Mesenchymal stem cell (in vitro differentiated cells and primary cell): ENCODE measurements around the gene BRICD5.

ENCODE experiments used
- DNase-seq: peaks from one replicate; pipeline ENCODE4 v3.0.0-alpha.2; 2013
- H2AFZ ChIP-seq: one replicate; pipeline ENCODE4 v1.6.1; 2013; ENCODE audit warnings: low read depth, mild to moderate bottlenecking, control low read depth, inconsistent platforms, low read length, moderate library complexity
- H2AK5ac ChIP-seq: 2 replicates; pipeline ENCODE4 v1.6.1; 2013; ENCODE audit warnings: low read length, moderate library complexity, mild to moderate bottlenecking, inconsistent platforms; ENCODE audit not compliant: severe bottlenecking
- H2BK120ac ChIP-seq: one replicate; pipeline ENCODE4 v1.6.1; 2013; ENCODE audit warnings: low read depth, mild to moderate bottlenecking, inconsistent platforms, low read length, moderate library complexity
- H2BK12ac ChIP-seq, 2 experiments: one replicate each; pipeline ENCODE4 v1.6.1; 2013; ENCODE audit warnings: inconsistent platforms in 2 of 2, low read length in 2 of 2, mild to moderate bottlenecking in 2 of 2, moderate library complexity in 2 of 2, control low read depth in 1 of 2
- H2BK15ac ChIP-seq: one replicate; pipeline ENCODE4 v1.6.1; 2013; ENCODE audit warnings: mild to moderate bottlenecking, low read depth, inconsistent platforms; ENCODE audit not compliant: poor library complexity, severe bottlenecking
- H2BK5ac ChIP-seq: 2 replicates; pipeline ENCODE4 v1.6.1; 2013; ENCODE audit warnings: low read depth, mild to moderate bottlenecking, low read length, control low read depth, inconsistent platforms; ENCODE audit not compliant: poor library complexity, severe bottlenecking
- H3K14ac ChIP-seq, 2 experiments: one replicate each; pipeline ENCODE4 v1.6.1; 2013; ENCODE audit warnings: inconsistent platforms in 2 of 2, low read length in 2 of 2, control low read depth in 1 of 2, mild to moderate bottlenecking in 1 of 2, moderate library complexity in 1 of 2
- H3K18ac ChIP-seq, 2 experiments: one replicate each; pipeline ENCODE4 v1.6.1; 2013; ENCODE audit warnings: inconsistent platforms in 2 of 2, low read length in 2 of 2, control low read depth in 1 of 2, low read depth in 1 of 2, mild to moderate bottlenecking in 1 of 2
- H3K23ac ChIP-seq, 2 experiments: one replicate each; pipeline ENCODE4 v1.6.1; 2013; ENCODE audit warnings: inconsistent platforms in 2 of 2, low read length in 2 of 2, mild to moderate bottlenecking in 2 of 2, moderate library complexity in 2 of 2, control low read depth in 1 of 2
- H3K27ac ChIP-seq: 2 replicates; pipeline ENCODE4 v1.5.1; 2013; ENCODE audit warnings: mild to moderate bottlenecking, moderate library complexity, low read length, control low read depth, inconsistent platforms; ENCODE audit not compliant: poor library complexity, severe bottlenecking
- H3K27me3 ChIP-seq, 2 experiments: 2 replicates each; pipeline versions ENCODE4 v1.6.1 to v1.7.0; 2013; ENCODE audit warnings: low read length in 2 of 2, mild to moderate bottlenecking in 2 of 2, moderate library complexity in 2 of 2, control low read depth in 1 of 2, inconsistent platforms in 1 of 2; ENCODE audit not compliant: control insufficient read depth in 1 of 2, insufficient read depth in 1 of 2
- H3K36me3 ChIP-seq, 2 experiments: 2 replicates each; pipeline versions ENCODE4 v1.6.1 to v1.7.0; 2013; ENCODE audit warnings: low read length in 2 of 2, control low read depth in 1 of 2, inconsistent platforms in 1 of 2, low read depth in 1 of 2, mild to moderate bottlenecking in 1 of 2; ENCODE audit not compliant: insufficient read depth in 2 of 2, control insufficient read depth in 1 of 2
- H3K4ac ChIP-seq, 2 experiments: one replicate each; pipeline ENCODE4 v1.6.1; 2013; ENCODE audit warnings: inconsistent platforms in 2 of 2, low read length in 2 of 2, mild to moderate bottlenecking in 2 of 2, moderate library complexity in 2 of 2, control low read depth in 1 of 2, low read depth in 1 of 2
- H3K4me1 ChIP-seq: 2 replicates; pipeline ENCODE4 v1.6.1; 2013; ENCODE audit warnings: low read depth, low read length, control low read depth; ENCODE audit not compliant: control insufficient read depth, insufficient read depth
- H3K4me2 ChIP-seq: 2 replicates; pipeline ENCODE4 v1.6.1; 2013; ENCODE audit warnings: low read length, mild to moderate bottlenecking, inconsistent platforms; ENCODE audit not compliant: poor library complexity, severe bottlenecking
- H3K4me3 ChIP-seq, 2 experiments: 2 replicates each; pipeline versions ENCODE4 v1.5.1 to v1.7.0; 2013; ENCODE audit warnings: low read length in 2 of 2, mild to moderate bottlenecking in 2 of 2, control low read depth in 1 of 2, low read depth in 1 of 2; ENCODE audit not compliant: insufficient read depth in 1 of 2
- H3K79me1 ChIP-seq: replicated peaks from 2 replicates; pipeline ENCODE4 v1.6.1; 2013; ENCODE audit warnings: mild to moderate bottlenecking, control low read depth, low read length, inconsistent platforms; ENCODE audit not compliant: poor library complexity, severe bottlenecking
- H3K9ac ChIP-seq: 2 replicates; pipeline ENCODE4 v1.7.0; 2013; ENCODE audit warnings: mild to moderate bottlenecking, low read length, moderate library complexity
- H3K9me3 ChIP-seq: 2 replicates; pipeline ENCODE4 v1.7.0; 2013; ENCODE audit warnings: mild to moderate bottlenecking, low read length; ENCODE audit not compliant: control insufficient read depth
- H4K8ac ChIP-seq: one replicate; pipeline ENCODE4 v1.6.1; 2013; ENCODE audit warnings: inconsistent platforms, mild to moderate bottlenecking, low read length, moderate library complexity
- H4K91ac ChIP-seq: one replicate; pipeline ENCODE4 v1.6.1; 2013; ENCODE audit warnings: mild to moderate bottlenecking, low read length, inconsistent platforms
- WGBS: methylation state at CpG from one replicate; pipeline ENCODE4 v1.1.7; 2013; ENCODE audit warnings: mixed read lengths; 5-methylcytosine and 5-hydroxymethylcytosine counted together

Gene BRICD5

GRCh38 chr16:2177561-2177960, 33.1 kb downstream of the BRICD5 start:
- H3K9me3 ChIP-seq = no peaks in the 10 kb centered on the region
- H3K4me1 ChIP-seq = no peaks in the 10 kb centered on the region
- peaks cover 15% of the 10 kb centered on the region for H3K79me1 ChIP-seq
- no peak overlapping the region for H2AK5ac ChIP-seq
- no peak overlapping the region for H4K8ac ChIP-seq
- no peak overlapping the region for H3K4me2 ChIP-seq
- no peak overlapping the region for H4K91ac ChIP-seq
- H3K18ac ChIP-seq = no peak overlapping the region
- H2AFZ ChIP-seq = no peak overlapping the region
- H3K36me3 ChIP-seq = peaks cover 48 to 91% of the 10 kb centered on the region in 2 experiments
- DNase-seq = no peak
- no peak overlapping the region for H2BK120ac ChIP-seq
- H3K4ac ChIP-seq = no peak overlapping the region
- H3K23ac ChIP-seq = no peak overlapping the region
- H3K14ac ChIP-seq = no peak overlapping the region
- H3K9ac ChIP-seq = no peak overlapping the region
- H2BK12ac ChIP-seq = no peak overlapping the region
- WGBS = 96% methylated on average over 18 of the region's 20 CpGs
- H3K27me3 ChIP-seq = no peaks in the 10 kb centered on the region
- H2BK5ac ChIP-seq = no peak overlapping the region
- H3K27ac ChIP-seq = no peak overlapping the region
- no peak overlapping the region for H3K4me3 ChIP-seq
- H2BK15ac ChIP-seq = no peak overlapping the region

GRCh38 chr16:2177101-2177500, 33.6 kb downstream of the BRICD5 start:
- Histone ChIP-seq H3K4me1 (no peaks in the 10 kb centered on the region), H2BK12ac (no peak overlapping the region), H3K27ac (no peak overlapping the region), H3K14ac (no peak overlapping the region), H3K4me2 (no peak overlapping the region), H4K91ac (no peak overlapping the region), H3K9me3 (no peaks in the 10 kb centered on the region), H2AFZ (no peak overlapping the region), H3K79me1 (peaks cover 17% of the 10 kb centered on the region), H3K36me3 (peaks cover 49 to 91% of the 10 kb centered on the region in 2 experiments), H2BK120ac (no peak overlapping the region), H3K4ac (no peak overlapping the region), H4K8ac (no peak overlapping the region), H2BK15ac (no peak overlapping the region), H3K18ac (no peak overlapping the region), H2AK5ac (no peak overlapping the region), H3K27me3 (no peaks in the 10 kb centered on the region), H3K9ac (no peak overlapping the region), H2BK5ac (no peak overlapping the region), H3K23ac (no peak overlapping the region), H3K4me3 (no peak overlapping the region)
- 95% methylated on average over 18 of the region's 18 CpGs for WGBS
- no peak for DNase-seq

- no peak overlapping the region for H2AK5ac ChIP-seq
- H3K27me3 ChIP-seq = no peaks in the 10 kb centered on the region
- H2AFZ ChIP-seq = no peak overlapping the region
- no peak overlapping the region for H3K4ac ChIP-seq
- no peak overlapping the region for H3K9ac ChIP-seq
- no peak for DNase-seq
- no peak overlapping the region for H3K4me2 ChIP-seq
- no peak overlapping the region for H2BK120ac ChIP-seq
- no peak overlapping the region for H3K18ac ChIP-seq
- no peak overlapping the region for H4K8ac ChIP-seq
- no peak overlapping the region for H2BK12ac ChIP-seq
- no peak overlapping the region for H2BK15ac ChIP-seq
- H3K79me1 ChIP-seq = peaks cover 22% of the 10 kb centered on the region
- no peaks in the 10 kb centered on the region for H3K4me1 ChIP-seq
- no peak overlapping the region for H3K4me3 ChIP-seq
- H4K91ac ChIP-seq = no peak overlapping the region
- H3K9me3 ChIP-seq = no peaks in the 10 kb centered on the region
- no peak overlapping the region for H3K27ac ChIP-seq
- peaks cover 55 to 97% of the 10 kb centered on the region in 2 experiments for H3K36me3 ChIP-seq
- no peak overlapping the region for H3K23ac ChIP-seq
- H3K14ac ChIP-seq = no peak overlapping the region
- no peak overlapping the region for H2BK5ac ChIP-seq
- WGBS = 97% methylated on average over 23 of the region's 23 CpGs
Observed at GRCh38 chr16:2176047-2176446, 34.6 kb downstream of the BRICD5 start.

- Histone ChIP-seq H2AK5ac (no peak overlapping the region), H2AFZ (no peak overlapping the region), H3K27me3 (no peaks in the 10 kb centered on the region), H3K9ac (no peak overlapping the region), H2BK5ac (no peak overlapping the region), H3K14ac (no peak overlapping the region), H2BK12ac (no peak overlapping the region), H3K4ac (no peak overlapping the region), H3K23ac (no peak overlapping the region), H2BK15ac (no peak overlapping the region), H4K91ac (no peak overlapping the region), H3K4me2 (no peak overlapping the region), H3K27ac (no peak overlapping the region), H3K36me3 (peaks cover 55 to 99% of the 10 kb centered on the region in 2 experiments), H3K18ac (no peak overlapping the region), H4K8ac (no peak overlapping the region), H3K4me1 (no peaks in the 10 kb centered on the region), H3K4me3 (no peak overlapping the region), H2BK120ac (no peak overlapping the region), H3K9me3 (no peaks in the 10 kb centered on the region), H3K79me1 (peaks cover 25% of the 10 kb centered on the region)
- no peak for DNase-seq
- 96% methylated on average over 10 of the region's 10 CpGs for WGBS
Observed at GRCh38 chr16:2175454-2175853, 35.2 kb downstream of the BRICD5 start.
